BE2C (cell line): ENCODE data around the gene MYO7B.
A peak's percentile ranks its signal among the peaks of the same experiment; 100 is the strongest.

Experiments used
- DNase-seq: peaks from one replicate; pipeline ENCODE4 v3.0.0-alpha.2; 2020
- H3K27me3 ChIP-seq: fragments of 250-450 bp; sonication (Bioruptor Pico); 2 replicates; pipeline ENCODE4 v1.5.1; 2020; ENCODE audit warnings: mild to moderate bottlenecking
- H3K36me3 ChIP-seq: fragments of 250-450 bp; sonication (Bioruptor Pico); 2 replicates; pipeline ENCODE4 v1.5.1; 2020; ENCODE audit warnings: mild to moderate bottlenecking
- H3K4me1 ChIP-seq: fragments of 250-450 bp; sonication (Bioruptor Pico); 2 replicates; pipeline ENCODE4 v1.5.1; 2020
- H3K4me3 ChIP-seq: 2 replicates; pipeline ENCODE4 v1.5.1; 2011; ENCODE audit warnings: low read depth, low read length
- H3K9me3 ChIP-seq: fragments of 250-450 bp; sonication (Bioruptor Pico); 2 replicates; pipeline ENCODE4 v1.5.1; 2020
- TF ChIP-seq, protein P1 (sequence below): IDR thresholded peaks from 2 replicates; pipeline ENCODE4 v1.5.1; 2012; ENCODE audit warnings: mild to moderate bottlenecking, low read depth, low read length

The MYO7B gene

DNA sequence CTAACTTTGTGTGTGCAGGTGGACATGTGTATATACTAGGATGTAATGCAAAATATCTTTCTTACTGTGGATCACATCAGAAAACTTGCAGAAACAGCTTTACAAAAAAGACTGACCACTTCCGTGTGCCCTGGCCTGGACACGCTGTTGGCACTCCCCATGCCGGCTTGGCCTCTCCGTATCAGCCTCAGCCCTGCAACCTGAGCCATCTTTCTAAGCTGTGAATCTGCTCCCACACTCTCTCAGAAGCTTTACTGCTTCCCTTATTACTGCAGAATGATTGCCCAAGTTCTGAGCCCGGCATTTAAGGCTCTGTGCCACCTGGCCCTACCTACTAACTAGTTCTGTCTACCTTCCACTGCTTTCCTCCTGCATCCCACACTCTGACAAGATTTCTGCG is 37.8 kb downstream of the MYO7B start:
- DNase-seq, result no peak
- Histone ChIP-seq H3K4me1 (no peaks in the 10 kb centered on the region), H3K36me3 (no peaks in the 10 kb centered on the region), H3K9me3 (no peaks in the 10 kb centered on the region), H3K4me3 (no peak overlapping the region), H3K27me3 (no peaks in the 10 kb centered on the region)
- TF ChIP-seq, protein P1, sequence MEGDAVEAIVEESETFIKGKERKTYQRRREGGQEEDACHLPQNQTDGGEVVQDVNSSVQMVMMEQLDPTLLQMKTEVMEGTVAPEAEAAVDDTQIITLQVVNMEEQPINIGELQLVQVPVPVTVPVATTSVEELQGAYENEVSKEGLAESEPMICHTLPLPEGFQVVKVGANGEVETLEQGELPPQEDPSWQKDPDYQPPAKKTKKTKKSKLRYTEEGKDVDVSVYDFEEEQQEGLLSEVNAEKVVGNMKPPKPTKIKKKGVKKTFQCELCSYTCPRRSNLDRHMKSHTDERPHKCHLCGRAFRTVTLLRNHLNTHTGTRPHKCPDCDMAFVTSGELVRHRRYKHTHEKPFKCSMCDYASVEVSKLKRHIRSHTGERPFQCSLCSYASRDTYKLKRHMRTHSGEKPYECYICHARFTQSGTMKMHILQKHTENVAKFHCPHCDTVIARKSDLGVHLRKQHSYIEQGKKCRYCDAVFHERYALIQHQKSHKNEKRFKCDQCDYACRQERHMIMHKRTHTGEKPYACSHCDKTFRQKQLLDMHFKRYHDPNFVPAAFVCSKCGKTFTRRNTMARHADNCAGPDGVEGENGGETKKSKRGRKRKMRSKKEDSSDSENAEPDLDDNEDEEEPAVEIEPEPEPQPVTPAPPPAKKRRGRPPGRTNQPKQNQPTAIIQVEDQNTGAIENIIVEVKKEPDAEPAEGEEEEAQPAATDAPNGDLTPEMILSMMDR, result no peak

DNA sequence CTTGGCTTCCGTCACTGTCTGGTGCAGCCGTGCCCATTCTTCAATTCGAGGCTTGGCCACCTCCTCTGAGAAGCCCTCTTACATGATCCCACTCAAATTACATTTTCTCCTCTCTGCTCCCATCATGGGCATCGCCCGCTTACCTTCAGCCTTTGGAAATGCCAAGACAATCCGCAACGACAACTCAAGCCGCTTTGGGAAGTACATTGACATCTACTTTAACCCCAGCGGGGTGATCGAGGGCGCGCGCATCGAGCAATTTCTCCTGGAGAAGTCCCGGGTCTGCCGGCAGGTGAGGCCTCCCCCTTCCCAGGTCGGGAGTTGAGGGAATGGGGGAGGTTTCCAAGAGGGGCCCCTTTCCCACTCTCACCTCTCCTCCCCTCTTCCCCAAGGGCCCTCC is 38.3 kb downstream of the MYO7B start:
- Histone ChIP-seq H3K9me3 (no peaks in the 10 kb centered on the region), H3K4me3 (no peak overlapping the region), H3K27me3 (no peaks in the 10 kb centered on the region), H3K36me3 (no peaks in the 10 kb centered on the region), H3K4me1 (no peaks in the 10 kb centered on the region)
- DNase-seq, result no peak
- TF ChIP-seq, protein P1, result no peak

DNA sequence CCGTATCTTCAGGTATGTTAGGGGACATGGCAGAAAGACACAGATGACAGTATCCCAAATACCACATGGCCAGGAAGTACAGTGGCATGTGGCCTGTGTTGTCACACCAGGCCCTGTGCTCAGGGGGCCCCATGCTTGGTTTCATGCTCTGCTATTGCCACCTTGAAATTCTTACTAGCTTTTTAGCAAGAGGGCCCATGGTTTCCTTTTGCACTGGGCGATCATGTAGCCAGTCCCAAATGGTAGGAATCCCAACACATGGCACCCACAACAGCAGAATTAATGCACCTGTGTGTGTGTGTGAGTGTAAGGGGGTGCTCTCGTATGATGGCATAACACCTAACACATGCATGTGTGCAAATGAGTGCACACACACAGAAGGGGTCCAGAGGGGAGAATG is 39.2 kb downstream of the MYO7B start:
- no peak overlapping the region for H3K4me3 ChIP-seq
- no peaks in the 10 kb centered on the region for H3K9me3 ChIP-seq
- no peaks in the 10 kb centered on the region for H3K4me1 ChIP-seq
- no peak for DNase-seq
- TF ChIP-seq, protein P1, result no peak
- no peaks in the 10 kb centered on the region for H3K36me3 ChIP-seq
- H3K27me3 ChIP-seq, result no peaks in the 10 kb centered on the region

DNA sequence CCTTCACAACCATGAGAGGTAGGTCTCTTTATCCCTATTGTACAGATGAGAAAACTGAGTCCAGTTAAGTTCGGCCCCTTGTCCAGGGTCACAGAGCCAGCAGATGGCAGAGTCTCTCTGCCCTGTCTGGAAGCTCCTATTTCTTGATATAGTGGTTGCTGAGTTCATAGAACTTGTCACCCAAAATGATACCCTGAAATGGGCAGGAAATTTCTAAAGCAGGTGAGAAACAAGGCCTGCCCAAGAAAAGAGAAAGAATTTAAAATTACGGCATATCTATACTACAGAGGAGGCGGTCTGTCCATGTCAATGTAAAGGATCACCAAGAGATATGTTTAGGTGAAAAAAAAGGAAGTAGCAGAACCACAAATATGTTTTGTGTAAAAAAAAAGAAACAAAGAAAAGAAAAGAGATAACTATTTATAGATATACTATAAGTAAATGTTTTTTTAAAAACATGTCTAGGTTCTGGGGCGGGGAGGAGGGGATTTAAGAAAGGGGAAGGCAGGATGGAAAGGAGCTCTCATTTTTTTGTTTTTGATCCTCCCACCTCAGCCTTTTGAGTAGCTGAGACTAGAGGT is 39.8 kb downstream of the MYO7B start:
- no peaks in the 10 kb centered on the region for H3K9me3 ChIP-seq
- no peak for DNase-seq
- TF ChIP-seq, protein P1, result no peak
- no peaks in the 10 kb centered on the region for H3K4me1 ChIP-seq
- no peak overlapping the region for H3K4me3 ChIP-seq
- no peaks in the 10 kb centered on the region for H3K36me3 ChIP-seq
- H3K27me3 ChIP-seq, result no peaks in the 10 kb centered on the region

DNA sequence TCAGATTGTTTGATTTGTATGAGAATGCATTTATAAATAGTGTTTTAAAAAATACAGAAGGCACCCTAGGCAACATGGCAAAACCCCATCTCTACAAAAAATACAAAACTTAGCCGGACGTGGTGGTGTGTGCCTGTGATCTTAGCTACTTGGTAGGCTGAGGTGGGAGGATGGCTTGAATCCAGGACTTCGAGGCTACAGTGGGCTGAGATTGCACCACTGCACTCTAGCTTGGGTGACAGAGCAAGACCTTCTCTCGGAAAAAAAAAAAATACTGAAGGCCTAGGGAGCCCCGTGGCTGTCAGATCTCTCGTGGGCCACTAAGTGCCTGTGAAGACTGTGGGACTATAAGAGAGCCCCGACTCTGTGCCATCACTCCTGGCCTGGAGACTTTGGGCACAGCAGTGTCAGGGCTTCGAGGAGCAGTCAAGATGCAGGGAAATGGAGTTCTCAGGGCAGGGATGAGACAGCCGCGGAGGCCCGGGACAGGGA is 40.5 kb downstream of the MYO7B start:
- H3K27me3 ChIP-seq, result no peaks in the 10 kb centered on the region
- DNase-seq, result no peak
- H3K36me3 ChIP-seq, result no peaks in the 10 kb centered on the region
- H3K4me1 ChIP-seq, result no peaks in the 10 kb centered on the region
- no peaks in the 10 kb centered on the region for H3K9me3 ChIP-seq
- H3K4me3 ChIP-seq, result no peak overlapping the region
- TF ChIP-seq, protein P1, result no peak

DNA sequence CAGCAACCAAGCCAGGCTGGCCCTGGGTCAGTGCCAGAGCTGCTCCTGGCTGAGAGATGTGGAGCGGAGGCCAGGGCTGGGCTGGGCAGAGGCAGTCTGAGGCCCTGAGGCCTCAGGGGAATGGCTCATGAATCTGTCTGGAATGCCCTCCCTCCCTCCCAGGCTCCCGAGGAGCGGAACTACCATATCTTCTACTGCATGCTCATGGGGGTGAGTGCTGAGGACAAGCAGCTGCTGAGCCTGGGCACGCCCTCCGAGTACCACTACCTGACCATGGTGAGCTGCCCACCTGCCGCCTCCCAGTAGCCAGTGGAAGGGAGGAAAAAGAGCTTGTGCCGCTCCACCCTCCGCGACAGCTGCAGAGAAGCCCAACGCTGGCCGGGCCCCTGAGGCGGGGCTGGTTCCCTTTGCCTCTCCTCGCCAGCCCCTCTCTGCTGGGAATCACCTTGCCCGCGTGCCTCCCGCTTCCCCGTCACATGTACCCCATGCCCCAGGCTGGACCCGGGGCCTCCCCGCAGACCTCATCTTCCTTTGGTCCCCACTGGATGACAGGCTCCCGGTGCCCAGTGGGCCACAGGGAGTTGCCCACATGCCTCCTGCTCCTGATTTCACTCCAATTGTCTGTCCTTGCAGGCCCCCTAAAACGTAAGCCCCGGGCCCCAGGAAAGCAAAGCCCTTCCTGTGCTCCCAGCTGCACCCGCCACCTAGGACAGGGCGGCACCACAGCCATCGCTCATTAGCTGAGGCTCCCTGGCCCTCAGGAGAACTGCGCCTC is 41.1 kb downstream of the MYO7B start:
- Histone ChIP-seq H3K27me3 (no peaks in the 10 kb centered on the region), H3K4me3 (no peak overlapping the region), H3K9me3 (no peaks in the 10 kb centered on the region), H3K4me1 (no peaks in the 10 kb centered on the region), H3K36me3 (no peaks in the 10 kb centered on the region)
- TF ChIP-seq, protein P1, result no peak
- peak; percentile 73 for DNase-seq
